ENCODE measurements around the gene UBE2V1. TPM values are rescaled to one million over a fixed set of nuclear protein-coding genes. Genes with fewer than 3 reads are reported as not detected.

The UBE2V1 gene
- polyA plus RNA-seq, 3 donors: 62.2 to 95.5 (median 71.1) TPM

DNA sequence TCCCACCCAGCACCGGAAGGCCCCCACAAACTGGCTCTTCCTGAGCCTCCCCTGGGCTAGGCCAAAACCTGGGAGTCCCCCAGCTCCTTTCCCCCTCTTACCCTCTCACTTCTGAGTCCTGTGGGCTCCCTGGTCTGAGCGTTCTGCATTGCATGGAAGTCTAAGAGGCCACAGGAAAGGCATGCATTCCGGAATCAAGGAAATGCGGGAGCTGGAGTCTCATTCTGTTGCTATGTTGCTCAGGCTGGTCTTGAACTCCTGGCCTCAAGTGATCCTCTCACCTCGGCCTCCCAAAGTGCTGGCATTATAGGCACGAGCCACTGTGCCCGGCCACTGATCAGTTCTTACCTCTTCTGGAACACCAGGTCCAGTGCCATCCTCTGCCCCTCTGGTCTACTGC, 45.9 kb downstream of the UBE2V1 start:
- DNase-seq: no peak
- Histone ChIP-seq H3K4me2 (replicated peaks; ENCODE audit: extremely low read depth, low read length, poor library complexity, severe bottlenecking) (no peak overlapping the region), H3K36me3 (replicated peaks in 1 of 2; ENCODE audit: control insufficient read depth in 1 of 2, insufficient read depth in 2 of 2, low read length in 2 of 2) (no peaks in the 10 kb centered on the region), H3K27ac (ENCODE audit: low read depth in 1 of 2, low read length in 2 of 2) (no peak overlapping the region), H3K4me3 (replicated peaks in 1 of 3; ENCODE audit: low read depth in 2 of 3, low read length in 3 of 3) (no peak overlapping the region), H3K79me2 (ENCODE audit: insufficient read depth, low read length) (no peaks in the 10 kb centered on the region), H3K9ac (ENCODE audit: insufficient read depth, low read length, poor library complexity, severe bottlenecking) (no peak overlapping the region), H4K20me1 (ENCODE audit: insufficient read depth, low read length) (no peaks in the 10 kb centered on the region), H3K27me3 (ENCODE audit: control insufficient read depth in 2 of 2, insufficient read depth in 2 of 2, low read length in 2 of 2) (no peaks in the 10 kb centered on the region), H3K9me3 (replicated peaks in 1 of 2; ENCODE audit: control insufficient read depth in 1 of 2, insufficient read depth in 1 of 2, low read length in 2 of 2) (no peaks in the 10 kb centered on the region), H2AFZ (ENCODE audit: insufficient read depth, low read depth, low read length, poor library complexity, severe bottlenecking) (no peak overlapping the region), H3K4me1 (ENCODE audit: control insufficient read depth in 1 of 2, insufficient read depth in 2 of 2, low read length in 2 of 2) (peaks cover 9 to 10% of the 10 kb centered on the region in 2 donors)
- intact Hi-C loops (cut with micrococcal nuclease): no loop called here
- H3K27ac Mint-ChIP-seq: peak overlapping the region in 1 of 7 donors; percentile 8
- H3K9me3 Mint-ChIP-seq: no peaks in the 10 kb centered on the region
- TF ChIP-seq, protein P1, sequence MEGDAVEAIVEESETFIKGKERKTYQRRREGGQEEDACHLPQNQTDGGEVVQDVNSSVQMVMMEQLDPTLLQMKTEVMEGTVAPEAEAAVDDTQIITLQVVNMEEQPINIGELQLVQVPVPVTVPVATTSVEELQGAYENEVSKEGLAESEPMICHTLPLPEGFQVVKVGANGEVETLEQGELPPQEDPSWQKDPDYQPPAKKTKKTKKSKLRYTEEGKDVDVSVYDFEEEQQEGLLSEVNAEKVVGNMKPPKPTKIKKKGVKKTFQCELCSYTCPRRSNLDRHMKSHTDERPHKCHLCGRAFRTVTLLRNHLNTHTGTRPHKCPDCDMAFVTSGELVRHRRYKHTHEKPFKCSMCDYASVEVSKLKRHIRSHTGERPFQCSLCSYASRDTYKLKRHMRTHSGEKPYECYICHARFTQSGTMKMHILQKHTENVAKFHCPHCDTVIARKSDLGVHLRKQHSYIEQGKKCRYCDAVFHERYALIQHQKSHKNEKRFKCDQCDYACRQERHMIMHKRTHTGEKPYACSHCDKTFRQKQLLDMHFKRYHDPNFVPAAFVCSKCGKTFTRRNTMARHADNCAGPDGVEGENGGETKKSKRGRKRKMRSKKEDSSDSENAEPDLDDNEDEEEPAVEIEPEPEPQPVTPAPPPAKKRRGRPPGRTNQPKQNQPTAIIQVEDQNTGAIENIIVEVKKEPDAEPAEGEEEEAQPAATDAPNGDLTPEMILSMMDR (IDR thresholded peaks at IDR 0.05): no peak
- 97% methylated on average over 7 of the region's 7 CpGs for WGBS (ENCODE audit: insufficient coverage)
- no peaks in the 10 kb centered on the region for H3K36me3 Mint-ChIP-seq
- H3K4me3 Mint-ChIP-seq: no peak overlapping the region
- peaks cover 4% of the 10 kb centered on the region for H3K4me1 Mint-ChIP-seq
- H3K27me3 Mint-ChIP-seq (ENCODE audit: low read depth in 3 of 3): peaks cover 2 to 7% (median 4%) of the 10 kb centered on the region in 3 donors

DNA sequence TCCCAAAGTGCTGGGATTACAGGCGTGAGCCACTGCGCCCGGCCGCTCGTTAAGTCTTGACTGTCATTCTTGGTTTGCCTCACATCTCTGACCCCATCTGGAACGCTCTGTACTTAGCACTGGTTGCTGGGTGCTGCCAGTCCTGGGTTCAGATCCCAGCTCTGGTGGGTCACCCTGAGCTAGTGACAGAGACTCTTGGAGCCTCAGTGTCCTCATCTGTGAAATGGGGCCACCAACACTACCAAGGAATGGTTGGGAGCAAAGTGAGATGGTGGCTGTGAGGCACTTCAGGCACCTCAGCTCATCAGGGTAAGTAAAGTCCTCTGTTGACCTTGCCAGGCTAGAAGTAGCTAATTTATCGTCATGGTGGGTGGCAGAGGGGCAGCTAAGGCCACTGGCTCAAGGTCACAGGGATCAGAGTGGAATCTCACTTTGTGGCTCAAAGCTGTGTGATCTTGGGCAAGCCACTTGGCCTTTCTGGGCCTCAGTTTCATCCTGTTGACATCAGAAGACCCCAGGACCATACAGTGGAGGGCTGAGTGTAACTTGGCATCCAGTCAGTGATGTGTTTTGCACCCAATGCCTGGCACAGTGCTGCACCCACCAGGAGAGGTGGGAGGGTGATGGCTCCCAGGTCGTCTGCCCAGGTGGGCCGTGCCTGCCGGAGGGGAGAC, 46.7 kb downstream of the UBE2V1 start:
- H3K9ac ChIP-seq (ENCODE audit: insufficient read depth, low read length, poor library complexity, severe bottlenecking): no peak overlapping the region
- peaks cover 5% of the 10 kb centered on the region in 2 donors for H3K4me1 ChIP-seq (ENCODE audit: control insufficient read depth in 1 of 2, insufficient read depth in 2 of 2, low read length in 2 of 2)
- Mint-ChIP-seq H3K36me3 (no peaks in the 10 kb centered on the region), H3K9me3 (no peaks in the 10 kb centered on the region), H3K27ac (no peak overlapping the region), H3K4me1 (peaks cover under 1% of the 10 kb centered on the region), H3K4me3 (no peak overlapping the region), H3K27me3 (ENCODE audit: low read depth in 3 of 3) (peaks cover 2 to 7% (median 4%) of the 10 kb centered on the region in 3 donors)
- H2AFZ ChIP-seq (ENCODE audit: insufficient read depth, low read depth, low read length, poor library complexity, severe bottlenecking): no peak overlapping the region
- WGBS (ENCODE audit: insufficient coverage): 100% methylated on average over 10 of the region's 10 CpGs
- H3K27me3 ChIP-seq (ENCODE audit: control insufficient read depth in 2 of 2, insufficient read depth in 2 of 2, low read length in 2 of 2): no peaks in the 10 kb centered on the region
- H3K9me3 ChIP-seq (replicated peaks in 1 of 2; ENCODE audit: control insufficient read depth in 1 of 2, insufficient read depth in 1 of 2, low read length in 2 of 2): no peaks in the 10 kb centered on the region
- H3K4me3 ChIP-seq (replicated peaks in 1 of 3; ENCODE audit: low read depth in 2 of 3, low read length in 3 of 3): no peak overlapping the region
- DNase-seq: no peak
- no peak overlapping the region for H3K27ac ChIP-seq (ENCODE audit: low read depth in 1 of 2, low read length in 2 of 2)
- H3K79me2 ChIP-seq (ENCODE audit: insufficient read depth, low read length): no peaks in the 10 kb centered on the region
- intact Hi-C loops (cut with micrococcal nuclease): no loop called here
- H4K20me1 ChIP-seq (ENCODE audit: insufficient read depth, low read length): no peaks in the 10 kb centered on the region
- H3K36me3 ChIP-seq (replicated peaks in 1 of 2; ENCODE audit: control insufficient read depth in 1 of 2, insufficient read depth in 2 of 2, low read length in 2 of 2): no peaks in the 10 kb centered on the region
- TF ChIP-seq, protein P1 (IDR thresholded peaks at IDR 0.05): no peak
- H3K4me2 ChIP-seq (replicated peaks; ENCODE audit: extremely low read depth, low read length, poor library complexity, severe bottlenecking): no peak overlapping the region
